ENCODE data around the gene PNP.
A peak's percentile ranks its signal among the peaks of the same experiment; 100 is the strongest.
"Not testable (repeated sequence)": the region's sequence is repeated elsewhere in the genome, so short reads cannot be mapped to it uniquely, and the experiment has no call there.

PNP gene

GRCh38 chr14:20441461-20441860 is 27.7 kb upstream of the PNP start:
- H3K4me1 ChIP-seq (ENCODE audit: low read length) = peaks cover 39% of the 10 kb centered on the region
- no peak overlapping the region for H3K9ac ChIP-seq (ENCODE audit: low read length)
- TF ChIP-seq EZH2phosphoT487 (IDR thresholded peaks at IDR 0.05; ENCODE audit: low read depth) (no peak), CTCF (IDR thresholded peaks at IDR 0.05; ENCODE audit: low read depth, low read length) (no peak)
- H2AFZ ChIP-seq (ENCODE audit: low read depth, low read length) = no peak overlapping the region
- no peaks in the 10 kb centered on the region for H3K79me2 ChIP-seq (ENCODE audit: low read length)
- H3K9me3 ChIP-seq (ENCODE audit: insufficient read depth, low read length) = no peaks in the 10 kb centered on the region
- H3K36me3 ChIP-seq (replicated peaks; ENCODE audit: low read depth, low read length) = peaks cover 41% of the 10 kb centered on the region
- H3K4me2 ChIP-seq (ENCODE audit: low read length) = no peak overlapping the region
- H3K27ac ChIP-seq (ENCODE audit: low read length) = no peak overlapping the region
- no peaks in the 10 kb centered on the region for H3K27me3 ChIP-seq (ENCODE audit: low read depth, low read length)
- no peaks in the 10 kb centered on the region for H4K20me1 ChIP-seq (ENCODE audit: insufficient read depth, low read length)
- H3K4me3 ChIP-seq (ENCODE audit: low read length) = no peak overlapping the region

GRCh38 chr14:20443650-20444049 is 25.6 kb upstream of the PNP start:
- H3K9me3 ChIP-seq (ENCODE audit: insufficient read depth, low read length); H3K27ac ChIP-seq (ENCODE audit: low read length); H3K4me3 ChIP-seq (ENCODE audit: low read length); H3K79me2 ChIP-seq (ENCODE audit: low read length); H4K20me1 ChIP-seq (ENCODE audit: insufficient read depth, low read length); H3K9ac ChIP-seq (ENCODE audit: low read length); H3K4me2 ChIP-seq (ENCODE audit: low read length); H2AFZ ChIP-seq (ENCODE audit: low read depth, low read length); H3K27me3 ChIP-seq (ENCODE audit: low read depth, low read length): not testable (repeated sequence)
- H3K36me3 ChIP-seq (replicated peaks; ENCODE audit: low read depth, low read length) = peaks cover 57% of the 10 kb centered on the region
- H3K4me1 ChIP-seq (ENCODE audit: low read length) = peaks cover 20% of the 10 kb centered on the region

GRCh38 chr14:20446889-20447288 is 22.3 kb upstream of the PNP start:
- Histone ChIP-seq H3K9me3 (ENCODE audit: insufficient read depth, low read length) (no peaks in the 10 kb centered on the region), H3K79me2 (ENCODE audit: low read length) (no peaks in the 10 kb centered on the region), H3K27ac (ENCODE audit: low read length) (no peak overlapping the region), H3K4me1 (ENCODE audit: low read length) (no peaks in the 10 kb centered on the region), H4K20me1 (ENCODE audit: insufficient read depth, low read length) (no peaks in the 10 kb centered on the region), H3K4me3 (ENCODE audit: low read length) (no peak overlapping the region), H3K36me3 (replicated peaks; ENCODE audit: low read depth, low read length) (peaks cover 80% of the 10 kb centered on the region), H3K9ac (ENCODE audit: low read length) (no peak overlapping the region), H3K27me3 (ENCODE audit: low read depth, low read length) (no peaks in the 10 kb centered on the region), H3K4me2 (ENCODE audit: low read length) (no peak overlapping the region), H2AFZ (ENCODE audit: low read depth, low read length) (no peak overlapping the region)
- TF ChIP-seq EZH2phosphoT487 (IDR thresholded peaks at IDR 0.05; ENCODE audit: low read depth) (no peak), CTCF (IDR thresholded peaks at IDR 0.05; ENCODE audit: low read depth, low read length) (no peak)

- H3K9ac ChIP-seq (ENCODE audit: low read length); H2AFZ ChIP-seq (ENCODE audit: low read depth, low read length); H3K4me3 ChIP-seq (ENCODE audit: low read length); H3K9me3 ChIP-seq (ENCODE audit: insufficient read depth, low read length); H3K27ac ChIP-seq (ENCODE audit: low read length); H4K20me1 ChIP-seq (ENCODE audit: insufficient read depth, low read length); H3K4me2 ChIP-seq (ENCODE audit: low read length); H3K27me3 ChIP-seq (ENCODE audit: low read depth, low read length): not testable (repeated sequence)
- Histone ChIP-seq H3K36me3 (replicated peaks; ENCODE audit: low read depth, low read length) (peaks cover 58% of the 10 kb centered on the region), H3K79me2 (ENCODE audit: low read length) (peaks cover 53% of the 10 kb centered on the region), H3K4me1 (ENCODE audit: low read length) (peaks cover 22% of the 10 kb centered on the region)
Measured at GRCh38 chr14:20452831-20453230, 16.4 kb upstream of the PNP start.

- H3K4me2 ChIP-seq (ENCODE audit: low read length) = peak within 1 kb of the TSS; percentile 95
- H3K4me1 ChIP-seq (ENCODE audit: low read length) = peaks cover 30% of the 10 kb centered on the region
- peaks cover 59% of the 10 kb centered on the region for H3K36me3 ChIP-seq (replicated peaks; ENCODE audit: low read depth, low read length)
- peak within 1 kb of the TSS; percentile 88 for H3K27ac ChIP-seq (ENCODE audit: low read length)
- H2AFZ ChIP-seq (ENCODE audit: low read depth, low read length) = peak within 1 kb of the TSS; percentile 90
- H3K27me3 ChIP-seq (ENCODE audit: low read depth, low read length) = no peaks in the 10 kb centered on the region
- TF ChIP-seq EZH2phosphoT487 (IDR thresholded peaks at IDR 0.05; ENCODE audit: low read depth) = no peak
- peak within 1 kb of the TSS; percentile 93 for H3K4me3 ChIP-seq (ENCODE audit: low read length)
- H4K20me1 ChIP-seq (ENCODE audit: insufficient read depth, low read length) = no peaks in the 10 kb centered on the region
- H3K9me3 ChIP-seq (ENCODE audit: insufficient read depth, low read length) = no peaks in the 10 kb centered on the region
- peaks cover 70% of the 10 kb centered on the region for H3K79me2 ChIP-seq (ENCODE audit: low read length)
- peak within 1 kb of the TSS; percentile 94 for H3K9ac ChIP-seq (ENCODE audit: low read length)
Measured at GRCh38 chr14:20454516-20455354, 14.5 kb upstream of the PNP start, which contains the start of the genes APEX1 and OSGEP. Gene APEX1 (plus strand): TSS chr14:20455226. CDS start chr14:20455646, 420 bp downstream. Gene OSGEP (minus strand): TSS chr14:20454812. CDS start chr14:20454683, 129 bp downstream.

Data from OCI-LY3 (cell line).